Measurements from ENCODE around the gene B3GAT2.

B3GAT2 gene

GRCh38 chr6:70842541-70842940 is 114.3 kb downstream of the B3GAT2 start:
- TF ChIP-seq BCL11A (tag by site-specific recombination; IDR thresholded peaks at IDR 0.05; ENCODE audit: low read depth) (no peak), ZSCAN16 (tag by site-specific recombination; IDR thresholded peaks at IDR 0.05) (no peak), AEBP2 (tag by site-specific recombination; IDR thresholded peaks at IDR 0.05; ENCODE audit: borderline replicate concordance) (no peak), ZNF362 (tag by site-specific recombination; IDR thresholded peaks at IDR 0.05) (no peak), ZBTB11 (tag by site-specific recombination; conservative IDR thresholded peaks at IDR 0.05; ENCODE audit: low read depth) (no peak), ZNF677 (tag by site-specific recombination; IDR thresholded peaks at IDR 0.05) (no peak), ZNF776 (tag by site-specific recombination; IDR thresholded peaks at IDR 0.05; ENCODE audit: borderline replicate concordance) (no peak), ZFHX2 (tag by site-specific recombination; conservative IDR thresholded peaks at IDR 0.05) (no peak)
- ChIA-PET CTCF (interaction anchor here (0.6 to 1.2 kb wide), 5 partner anchors 19 to 294 kb away, joined by 3 to 4 read pairs (median 4); no protein-coding TSS in a partner anchor), POLR2A (no interaction called here)
- Histone ChIP-seq H3K27ac (ENCODE audit: extremely low read depth, low read depth, low read length) (no peak overlapping the region), H3K9me3 (ENCODE audit: control insufficient read depth, insufficient read depth, low read depth, low read length) (no peaks in the 10 kb centered on the region), H3K4me3 (ENCODE audit: low read depth, low read length) (no peak overlapping the region), H3K4me1 (ENCODE audit: control insufficient read depth, insufficient read depth, low read length) (no peaks in the 10 kb centered on the region), H3K36me3 (ENCODE audit: control insufficient read depth in 2 of 2, insufficient read depth in 1 of 2, low read length in 2 of 2) (peaks cover 0 to 6% of the 10 kb centered on the region in 2 experiments; a peak in 1 of 3 replicates)

- H3K36me3 ChIP-seq (ENCODE audit: control insufficient read depth in 2 of 2, insufficient read depth in 1 of 2, low read length in 2 of 2) = no peaks in the 10 kb centered on the region
- H3K4me3 ChIP-seq (ENCODE audit: low read depth, low read length) = no peak overlapping the region
- H3K4me1 ChIP-seq (ENCODE audit: control insufficient read depth, insufficient read depth, low read length) = no peaks in the 10 kb centered on the region
- POLR2A ChIA-PET = no interaction called here
- TF ChIP-seq KLF8 (tag by site-specific recombination; IDR thresholded peaks at IDR 0.05) = no peak
- TF ChIP-seq BCL6B (tag by site-specific recombination; IDR thresholded peaks at IDR 0.05) = no peak
- TF ChIP-seq BCL11A (tag by site-specific recombination; IDR thresholded peaks at IDR 0.05; ENCODE audit: low read depth) = no peak
- TF ChIP-seq ZNF37A (tag by site-specific recombination; IDR thresholded peaks at IDR 0.05) = no peak
- TF ChIP-seq ZBTB20 (tag by site-specific recombination; IDR thresholded peaks at IDR 0.05) = no peak
- no peak for TF ChIP-seq SP3 (tag by site-specific recombination; IDR thresholded peaks at IDR 0.05)
- TF ChIP-seq ATF2 (tag by site-specific recombination; IDR thresholded peaks at IDR 0.05; ENCODE audit: low read depth) = no peak
- no peak for TF ChIP-seq ZNF76 (tag by site-specific recombination; IDR thresholded peaks at IDR 0.05; ENCODE audit: borderline replicate concordance, low read depth)
- H3K27ac ChIP-seq (ENCODE audit: extremely low read depth, low read depth, low read length) = no peak overlapping the region
- no peaks in the 10 kb centered on the region for H3K9me3 ChIP-seq (ENCODE audit: control insufficient read depth, insufficient read depth, low read depth, low read length)
- CTCF ChIA-PET = interaction anchor here (0.6 to 1.2 kb wide), 2 partner anchors 293 to 577 kb away, joined by 3 to 4 read pairs; no protein-coding TSS in a partner anchor
These were observed 115.7 kb downstream of the B3GAT2 start for GRCh38 chr6:70841112-70841511.
